WERI-Rb-1 (cell line): ENCODE measurements around the gene LCOR.

Experiments used
- DNase-seq: peaks from one replicate; pipeline ENCODE4 v3.0.0-alpha.2; 2020
- H3K27ac ChIP-seq: fragments of 250-450 bp; sonication (Bioruptor Pico); 2 replicates; pipeline ENCODE4 v1.5.1; 2020; ENCODE audit warnings: mild to moderate bottlenecking, moderate library complexity
- H3K27me3 ChIP-seq: fragments of 250-450 bp; sonication (Bioruptor Pico); 2 replicates; pipeline ENCODE4 v1.5.1; 2021; ENCODE audit warnings: mild to moderate bottlenecking, low read depth, moderate library complexity; ENCODE audit not compliant: insufficient read depth, severe bottlenecking
- H3K36me3 ChIP-seq: fragments of 250-450 bp; sonication (Bioruptor Pico); 2 replicates; pipeline ENCODE4 v1.5.1; 2020; ENCODE audit warnings: mild to moderate bottlenecking, moderate library complexity
- H3K4me3 ChIP-seq: 2 replicates; pipeline ENCODE4 v1.5.1; 2011; ENCODE audit warnings: low read depth, mild to moderate bottlenecking, control low read depth, low read length
- H3K9me3 ChIP-seq: fragments of 250-450 bp; sonication (Bioruptor Pico); 2 replicates; pipeline ENCODE4 v1.5.1; 2021; ENCODE audit warnings: mild to moderate bottlenecking, moderate library complexity; ENCODE audit not compliant: severe bottlenecking
- CTCF ChIP-seq: IDR thresholded peaks from 2 replicates; pipeline ENCODE4 v1.5.1; 2011; ENCODE audit warnings: low read depth, mild to moderate bottlenecking, control low read depth, inconsistent platforms, low read length

Gene LCOR

GRCh38 chr10:96878057-96878456, 46.0 kb downstream of the LCOR start:
- no peak for TF ChIP-seq CTCF
- Histone ChIP-seq H3K4me3 (no peak overlapping the region), H3K9me3 (no peaks in the 10 kb centered on the region), H3K27ac (no peak overlapping the region), H3K27me3 (no peaks in the 10 kb centered on the region), H3K36me3 (peaks cover 8% of the 10 kb centered on the region)
- DNase-seq = no peak

GRCh38 chr10:96880575-96880974, 48.5 kb downstream of the LCOR start:
- no peak overlapping the region for H3K4me3 ChIP-seq
- H3K36me3 ChIP-seq = peaks cover 17% of the 10 kb centered on the region
- H3K27me3 ChIP-seq = no peaks in the 10 kb centered on the region
- no peaks in the 10 kb centered on the region for H3K9me3 ChIP-seq
- TF ChIP-seq CTCF = no peak
- H3K27ac ChIP-seq = no peak overlapping the region
- no peak for DNase-seq

GRCh38 chr10:96889415-96890171, 57.5 kb downstream of the LCOR start:
- TF ChIP-seq CTCF = no peak
- no peak overlapping the region for H3K27ac ChIP-seq
- no peak overlapping the region for H3K4me3 ChIP-seq
- peaks cover 5% of the 10 kb centered on the region for H3K9me3 ChIP-seq
- no peak for DNase-seq
- H3K36me3 ChIP-seq = peaks cover 47% of the 10 kb centered on the region
- no peaks in the 10 kb centered on the region for H3K27me3 ChIP-seq

- H3K4me3 ChIP-seq = no peak overlapping the region
- peaks cover 42% of the 10 kb centered on the region for H3K36me3 ChIP-seq
- H3K27me3 ChIP-seq = no peaks in the 10 kb centered on the region
- no peak for TF ChIP-seq CTCF
- H3K9me3 ChIP-seq = peaks cover 5% of the 10 kb centered on the region
- DNase-seq = no peak
- no peak overlapping the region for H3K27ac ChIP-seq
These were observed 58.0 kb downstream of the LCOR start for GRCh38 chr10:96890172-96890513.

GRCh38 chr10:96890580-96890979, 58.5 kb downstream of the LCOR start:
- Histone ChIP-seq H3K4me3 (no peak overlapping the region), H3K36me3 (peaks cover 42% of the 10 kb centered on the region), H3K9me3 (peaks cover 5% of the 10 kb centered on the region), H3K27ac (no peak overlapping the region), H3K27me3 (no peaks in the 10 kb centered on the region)
- TF ChIP-seq CTCF = no peak
- DNase-seq = no peak

- H3K4me3 ChIP-seq = no peak overlapping the region
- no peak for DNase-seq
- H3K9me3 ChIP-seq = peaks cover 5% of the 10 kb centered on the region
- peaks cover 32% of the 10 kb centered on the region for H3K36me3 ChIP-seq
- H3K27me3 ChIP-seq = no peaks in the 10 kb centered on the region
- no peak for TF ChIP-seq CTCF
- no peak overlapping the region for H3K27ac ChIP-seq
These were observed 59.7 kb downstream of the LCOR start for GRCh38 chr10:96891840-96892239.
